H9 (cell line): Measurements from ENCODE around the gene OR10J1. TPM values are rescaled to one million over a fixed set of nuclear protein-coding genes. Genes with fewer than 3 reads are reported as not detected.

Experiments
- DNase-seq: peaks from one replicate; pipeline ENCODE4 v3.0.0-alpha.2; 2017
- H2AFZ ChIP-seq: one replicate; pipeline ENCODE4 v1.6.1; 2013; ENCODE audit warnings: mild to moderate bottlenecking, low read length, control low read depth, moderate library complexity
- H2AK5ac ChIP-seq: 2 replicates; pipeline ENCODE4 v1.6.1; 2013; ENCODE audit warnings: low read length, control low read depth, mixed read lengths; ENCODE audit not compliant: insufficient read length
- H2BK120ac ChIP-seq: one replicate; pipeline ENCODE4 v1.6.1; 2013; ENCODE audit warnings: low read depth, mild to moderate bottlenecking, low read length, control low read depth, inconsistent platforms; ENCODE audit not compliant: poor library complexity, severe bottlenecking
- H2BK12ac ChIP-seq: 2 replicates; pipeline ENCODE4 v1.6.1; 2013; ENCODE audit warnings: low read length, control low read depth, mixed read lengths, low read depth; ENCODE audit not compliant: insufficient read length
- H2BK15ac ChIP-seq: 2 replicates; pipeline ENCODE4 v1.6.1; 2013; ENCODE audit warnings: low read depth, low read length, control low read depth
- H2BK20ac ChIP-seq: one replicate; pipeline ENCODE4 v1.6.1; 2013; ENCODE audit warnings: low read depth, mild to moderate bottlenecking, low read length, control low read depth, inconsistent platforms; ENCODE audit not compliant: poor library complexity, severe bottlenecking
- H2BK5ac ChIP-seq: 2 replicates; pipeline ENCODE4 v1.6.1; 2013; ENCODE audit warnings: low read length, control low read depth, mixed read lengths; ENCODE audit not compliant: insufficient read length
- H3K14ac ChIP-seq: 2 replicates; pipeline ENCODE4 v1.6.1; 2013; ENCODE audit warnings: low read length, control low read depth; ENCODE audit not compliant: insufficient read depth
- H3K18ac ChIP-seq: 2 replicates; pipeline ENCODE4 v1.6.1; 2013; ENCODE audit warnings: low read depth, mild to moderate bottlenecking, mixed read lengths, low read length, control low read depth; ENCODE audit not compliant: insufficient read length
- H3K23ac ChIP-seq: 2 replicates; pipeline ENCODE4 v1.6.1; 2013; ENCODE audit warnings: low read length, control low read depth, mixed read lengths, low read depth; ENCODE audit not compliant: insufficient read length
- H3K23me2 ChIP-seq: 2 replicates; pipeline ENCODE4 v1.6.1; 2013; ENCODE audit warnings: low read depth, mild to moderate bottlenecking, mixed read lengths, low read length, control low read depth; ENCODE audit not compliant: insufficient read length, poor library complexity, severe bottlenecking
- H3K27ac ChIP-seq: 2 replicates; pipeline ENCODE4 v1.5.1; 2013; ENCODE audit warnings: low read length, control low read depth, mixed read lengths, low read depth; ENCODE audit not compliant: insufficient read length
- H3K27me3 ChIP-seq: 2 replicates; pipeline ENCODE4 v1.6.1; 2013; ENCODE audit warnings: low read length, control low read depth, inconsistent platforms; ENCODE audit not compliant: insufficient read depth
- H3K4ac ChIP-seq: 2 replicates; pipeline ENCODE4 v1.6.1; 2013; ENCODE audit warnings: low read depth, mild to moderate bottlenecking, control low read depth, inconsistent platforms, low read length, moderate library complexity
- H3K4me1 ChIP-seq: 2 replicates; pipeline ENCODE4 v1.6.1; 2013; ENCODE audit warnings: low read length, control low read depth, inconsistent platforms; ENCODE audit not compliant: insufficient read depth
- H3K4me2 ChIP-seq: 2 replicates; pipeline ENCODE4 v1.6.1; 2013; ENCODE audit warnings: low read length, control low read depth, mixed read lengths; ENCODE audit not compliant: insufficient read length, insufficient read depth
- H3K56ac ChIP-seq: 2 replicates; pipeline ENCODE4 v1.6.1; 2013; ENCODE audit warnings: low read depth, mild to moderate bottlenecking, mixed read lengths, low read length, control low read depth; ENCODE audit not compliant: insufficient read length
- H3K79me1 ChIP-seq: 2 replicates; pipeline ENCODE4 v1.6.1; 2013; ENCODE audit warnings: low read depth, mild to moderate bottlenecking, moderate library complexity, low read length, control low read depth, inconsistent platforms; ENCODE audit not compliant: insufficient read depth, poor library complexity, severe bottlenecking
- H3K79me2 ChIP-seq: 2 replicates; pipeline ENCODE4 v1.6.1; 2013; ENCODE audit warnings: low read length, control low read depth, inconsistent platforms; ENCODE audit not compliant: insufficient read depth
- H3K9ac ChIP-seq: 2 replicates; pipeline ENCODE4 v1.6.1; 2013; ENCODE audit warnings: low read length, control low read depth, mixed read lengths; ENCODE audit not compliant: insufficient read length; ENCODE audit errors: extremely low read depth
- H3K9me3 ChIP-seq: one replicate; pipeline ENCODE4 v1.6.1; 2013; ENCODE audit warnings: low read depth, low read length, inconsistent platforms; ENCODE audit not compliant: control insufficient read depth
- H3T11ph ChIP-seq: one replicate; pipeline ENCODE4 v1.6.1; 2013; ENCODE audit warnings: mild to moderate bottlenecking, low read length, control low read depth, inconsistent platforms
- H4K20me1 ChIP-seq: one replicate; pipeline ENCODE4 v1.6.1; 2013; ENCODE audit not compliant: control insufficient read depth, insufficient read length, insufficient read depth
- H4K5ac ChIP-seq: 2 replicates; pipeline ENCODE4 v1.6.1; 2013; ENCODE audit warnings: low read depth, mild to moderate bottlenecking, mixed read lengths, low read length, control low read depth; ENCODE audit not compliant: insufficient read length
- H4K8ac ChIP-seq: replicated peaks from 2 replicates; pipeline ENCODE4 v1.6.1; 2013; ENCODE audit warnings: low read length, control low read depth, mixed read lengths, low read depth; ENCODE audit not compliant: insufficient read length
- H4K91ac ChIP-seq: 2 replicates; pipeline ENCODE4 v1.6.1; 2013; ENCODE audit warnings: low read depth, mild to moderate bottlenecking, moderate library complexity, mixed read lengths, low read length, control low read depth; ENCODE audit not compliant: insufficient read length
- H3K27ac Mint-ChIP-seq, 3 experiments: 2 replicates in 2 of 3; 3 replicates in 1 of 3; pipeline ENCODE4 v1.8.0; 2020 to 2021; ENCODE audit warnings: mixed read lengths in 3 of 3, mild to moderate bottlenecking in 1 of 3, moderate library complexity in 1 of 3
- H3K27me3 Mint-ChIP-seq: 2 replicates; pipeline ENCODE4 v1.8.0; 2021; ENCODE audit warnings: low read depth, mild to moderate bottlenecking, moderate library complexity, mixed read lengths
- H3K36me3 Mint-ChIP-seq, 3 experiments: 2 replicates in 2 of 3; 3 replicates in 1 of 3; pipeline ENCODE4 v1.8.0; 2020 to 2021; ENCODE audit warnings: low read depth in 3 of 3, mixed read lengths in 3 of 3; ENCODE audit not compliant: insufficient read depth in 1 of 3
- H3K4me1 Mint-ChIP-seq, 2 experiments: 2 replicates each; pipeline ENCODE4 v1.8.0; 2020; ENCODE audit warnings: mixed read lengths in 2 of 2
- H3K4me3 Mint-ChIP-seq, 2 experiments: 2 replicates in 1 of 2; 3 replicates in 1 of 2; pipeline ENCODE4 v1.8.0; 2020 to 2021; ENCODE audit warnings: mild to moderate bottlenecking in 2 of 2, mixed read lengths in 2 of 2, moderate library complexity in 1 of 2
- H3K9me3 Mint-ChIP-seq, 2 experiments: 2 replicates in 1 of 2; 3 replicates in 1 of 2; pipeline ENCODE4 v1.8.0; 2020; ENCODE audit warnings: mild to moderate bottlenecking in 2 of 2, mixed read lengths in 2 of 2, moderate library complexity in 1 of 2
- CTCF ChIP-seq: fragments of 200-600 bp; sonication (generic); conservative IDR thresholded peaks from 3 replicates; pipeline ENCODE4 v1.8.0; 2021; ENCODE audit warnings: antibody characterized with exemption, mild to moderate bottlenecking
- WGBS: extraction: QIAGEN DNeasy Blood & Tissue Kit; methylation state at CpG from one replicate; pipeline ENCODE4 v1.1.7; 2013; ENCODE audit warnings: missing lambda C conversion rate, low lambda C conversion rate, mixed read lengths; ENCODE audit not compliant: insufficient read length; ENCODE audit errors: extremely low coverage; 5-methylcytosine and 5-hydroxymethylcytosine counted together
- total RNA-seq: library from RNA; stranded (reverse); gene quantifications from 2 replicates; pipeline ENCODE4 v1.2.1, GENCODE V29; 2021

Gene OR10J1
- total RNA-seq, 1 experiment from 2014 or later, result not detected

GRCh38 chr1:159443066-159443750 is 3.7 kb downstream of the OR10J1 start:
- Histone ChIP-seq H3K18ac (no peak overlapping the region), H4K20me1 (no peaks in the 10 kb centered on the region), H3K27me3 (no peaks in the 10 kb centered on the region), H3K4me2 (no peak overlapping the region), H2BK5ac (no peak overlapping the region), H3K79me1 (no peaks in the 10 kb centered on the region), H2BK20ac (no peak overlapping the region), H3K14ac (no peak overlapping the region), H3T11ph (no peak overlapping the region), H2BK15ac (no peak overlapping the region), H4K5ac (no peak overlapping the region), H3K23me2 (no peaks in the 10 kb centered on the region), H2AFZ (no peak overlapping the region), H2AK5ac (no peak overlapping the region), H3K9ac (no peak overlapping the region), H3K4ac (no peak overlapping the region), H3K79me2 (no peaks in the 10 kb centered on the region), H4K91ac (no peak overlapping the region), H2BK120ac (no peak overlapping the region), H4K8ac (no peak overlapping the region), H2BK12ac (no peak overlapping the region), H3K23ac (no peak overlapping the region), H3K4me1 (no peaks in the 10 kb centered on the region), H3K9me3 (no peaks in the 10 kb centered on the region), H3K56ac (no peak overlapping the region), H3K27ac (no peak overlapping the region)
- no peak for DNase-seq
- H3K4me1 Mint-ChIP-seq, result no peaks in the 10 kb centered on the region
- peaks cover 2 to 31% (median 6%) of the 10 kb centered on the region in 3 experiments; a peak in 4 of 7 replicates for H3K36me3 Mint-ChIP-seq
- H3K27ac Mint-ChIP-seq, result no peak overlapping the region
- H3K27me3 Mint-ChIP-seq, result no peaks in the 10 kb centered on the region; the same call in 1 of the 2 replicates
- H3K4me3 Mint-ChIP-seq, result no peak overlapping the region
- TF ChIP-seq CTCF, result no peak
- peaks cover 14 to 65% of the 10 kb centered on the region in 2 experiments for H3K9me3 Mint-ChIP-seq
- no CpG with 5 or more reads among the region's 4 CpGs for WGBS
